Measurements from ENCODE around the gene DGKI.

The DGKI gene

DNA sequence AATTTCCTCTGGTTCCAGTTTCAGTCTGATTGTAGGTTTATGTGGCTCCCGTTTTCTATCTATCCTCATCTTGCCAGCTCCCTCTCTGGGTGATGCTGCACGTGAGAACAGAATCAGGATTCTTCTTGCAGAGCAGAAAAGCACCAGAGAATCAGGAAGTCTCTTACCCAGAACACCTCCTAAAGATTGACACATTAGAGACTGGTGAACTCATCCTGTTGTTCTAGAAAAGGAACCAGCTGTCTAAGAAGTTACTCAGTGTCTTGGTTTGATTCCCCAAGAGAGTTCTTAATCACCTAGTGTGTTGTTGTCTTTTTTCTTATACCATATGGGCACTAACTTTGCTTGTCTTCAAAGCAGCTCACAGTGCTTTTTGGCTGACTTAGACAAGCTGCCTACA lies 152.4 kb downstream of the DGKI start:
- no peaks in the 10 kb centered on the region for H3K4me1 ChIP-seq (ENCODE audit: control extremely low read depth in 1 of 4, control insufficient read depth in 4 of 4, insufficient read depth in 4 of 4, low read length in 3 of 4)
- H3K4me3 ChIP-seq (ENCODE audit: control insufficient read depth in 1 of 7, extremely low read depth in 1 of 7, insufficient read depth in 4 of 7, low read depth in 2 of 7, low read length in 6 of 7) = no peak overlapping the region
- DNase-seq = no peak
- WGBS (ENCODE audit: insufficient coverage) = 100% methylated on average over 2 of the region's 2 CpGs
- no peaks in the 10 kb centered on the region for H3K36me3 ChIP-seq (ENCODE audit: control insufficient read depth in 4 of 4, insufficient read depth in 4 of 4, low read length in 3 of 4)
- no peak overlapping the region for H3K27ac ChIP-seq (ENCODE audit: insufficient read depth in 1 of 2, low read depth in 1 of 2, low read length in 2 of 2, poor library complexity in 1 of 2, severe bottlenecking in 2 of 2)
- ChIA-PET CTCF (no interaction called here), POLR2A (no interaction called here)
- no peaks in the 10 kb centered on the region for H3K9me3 ChIP-seq (ENCODE audit: control extremely low read depth in 1 of 5, control insufficient read depth in 4 of 5, insufficient read depth in 2 of 5, low read depth in 1 of 5, low read length in 4 of 5)
- H3K27me3 ChIP-seq (replicated peaks in 2 of 5; ENCODE audit: control insufficient read depth in 4 of 5, insufficient read depth in 5 of 5, low read length in 4 of 5) = peaks cover 0 to 2% (median 0%) of the 10 kb centered on the region in 5 experiments

DNA sequence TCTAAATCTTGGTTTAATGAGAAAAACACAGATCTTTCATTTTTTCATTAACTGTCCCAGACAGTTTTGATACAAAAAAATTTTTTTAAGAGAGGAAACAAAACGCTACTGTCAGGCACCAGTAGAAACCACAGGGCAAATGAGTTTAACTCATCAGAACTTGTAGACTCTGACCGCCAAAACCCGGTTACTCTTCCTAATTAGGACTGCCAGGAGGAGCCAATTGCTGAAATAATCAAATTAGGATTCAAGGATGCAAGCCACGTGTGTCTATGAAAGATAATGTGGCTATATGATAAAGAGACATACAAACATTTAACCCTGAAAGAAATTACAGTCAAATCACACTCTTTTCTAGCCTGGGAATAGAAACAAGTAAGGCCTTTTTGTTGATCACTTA lies 154.4 kb downstream of the DGKI start:
- ChIA-PET POLR2A (no interaction called here), CTCF (no interaction called here)
- DNase-seq = no peak
- Histone ChIP-seq H3K36me3 (ENCODE audit: control insufficient read depth in 4 of 4, insufficient read depth in 4 of 4, low read length in 3 of 4) (no peaks in the 10 kb centered on the region), H3K27ac (ENCODE audit: insufficient read depth in 1 of 2, low read depth in 1 of 2, low read length in 2 of 2, poor library complexity in 1 of 2, severe bottlenecking in 2 of 2) (no peak overlapping the region), H3K4me1 (ENCODE audit: control extremely low read depth in 1 of 4, control insufficient read depth in 4 of 4, insufficient read depth in 4 of 4, low read length in 3 of 4) (no peaks in the 10 kb centered on the region), H3K27me3 (replicated peaks in 2 of 5; ENCODE audit: control insufficient read depth in 4 of 5, insufficient read depth in 5 of 5, low read length in 4 of 5) (peaks cover 0 to 2% (median 0%) of the 10 kb centered on the region in 5 experiments), H3K9me3 (ENCODE audit: control extremely low read depth in 1 of 5, control insufficient read depth in 4 of 5, insufficient read depth in 2 of 5, low read depth in 1 of 5, low read length in 4 of 5) (no peaks in the 10 kb centered on the region), H3K4me3 (ENCODE audit: control insufficient read depth in 1 of 7, extremely low read depth in 1 of 7, insufficient read depth in 4 of 7, low read depth in 2 of 7, low read length in 6 of 7) (no peak overlapping the region)
- 97% methylated on average over 3 of the region's 4 CpGs for WGBS (ENCODE audit: insufficient coverage)

DNA sequence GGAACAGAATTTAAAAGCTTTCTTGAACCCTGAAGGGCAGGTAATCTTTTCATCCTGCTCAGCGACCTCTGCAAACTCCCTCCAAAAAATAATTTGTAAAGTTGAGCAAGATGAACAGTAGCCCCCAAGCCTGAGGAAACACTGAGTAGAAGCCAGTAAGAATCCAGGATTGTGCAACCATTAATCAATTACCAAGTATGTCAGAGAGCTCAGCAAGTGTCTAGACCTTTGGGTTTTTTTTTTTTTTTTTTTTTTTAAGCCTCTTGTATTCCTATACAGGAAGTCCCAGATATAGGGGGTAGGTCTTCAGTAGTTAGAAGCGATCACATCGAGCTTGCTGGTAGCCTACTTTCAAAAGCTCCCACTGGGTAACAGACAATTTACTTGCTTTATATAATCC lies 155.2 kb downstream of the DGKI start:
- CTCF ChIA-PET = no interaction called here
- POLR2A ChIA-PET = no interaction called here
- peaks cover 0 to 5% (median 2%) of the 10 kb centered on the region in 5 experiments for H3K27me3 ChIP-seq (replicated peaks in 2 of 5; ENCODE audit: control insufficient read depth in 4 of 5, insufficient read depth in 5 of 5, low read length in 4 of 5)
- H3K36me3 ChIP-seq (ENCODE audit: control insufficient read depth in 4 of 4, insufficient read depth in 4 of 4, low read length in 3 of 4) = no peaks in the 10 kb centered on the region
- H3K9me3 ChIP-seq (ENCODE audit: control extremely low read depth in 1 of 5, control insufficient read depth in 4 of 5, insufficient read depth in 2 of 5, low read depth in 1 of 5, low read length in 4 of 5) = no peaks in the 10 kb centered on the region
- no peaks in the 10 kb centered on the region for H3K4me1 ChIP-seq (ENCODE audit: control extremely low read depth in 1 of 4, control insufficient read depth in 4 of 4, insufficient read depth in 4 of 4, low read length in 3 of 4)
- 100% methylated on average over 1 of the region's 3 CpGs for WGBS (ENCODE audit: insufficient coverage)
- H3K4me3 ChIP-seq (ENCODE audit: control insufficient read depth in 1 of 7, extremely low read depth in 1 of 7, insufficient read depth in 4 of 7, low read depth in 2 of 7, low read length in 6 of 7) = no peak overlapping the region
- no peak overlapping the region for H3K27ac ChIP-seq (ENCODE audit: insufficient read depth in 1 of 2, low read depth in 1 of 2, low read length in 2 of 2, poor library complexity in 1 of 2, severe bottlenecking in 2 of 2)
- no peak for DNase-seq

DNA sequence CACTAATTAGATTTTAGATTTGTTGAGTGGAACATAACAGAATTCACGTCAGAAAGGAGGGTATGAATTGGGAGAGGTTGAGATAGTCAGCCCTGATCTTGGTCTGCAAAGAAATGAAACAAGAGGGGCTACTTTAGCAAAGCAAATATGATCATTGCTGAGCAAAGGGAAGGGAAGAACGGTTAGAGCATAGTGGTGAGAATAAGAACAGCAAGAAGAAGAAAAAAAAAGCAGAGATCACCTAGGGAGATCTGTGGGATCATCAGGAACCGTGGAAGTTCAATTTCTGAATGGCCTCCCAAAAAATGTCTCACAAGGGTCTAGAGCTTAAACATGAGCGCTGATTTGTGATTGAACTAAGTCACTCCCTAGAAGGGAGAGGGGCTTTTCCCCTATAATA lies 156.1 kb downstream of the DGKI start:
- no peaks in the 10 kb centered on the region for H3K36me3 ChIP-seq (ENCODE audit: control insufficient read depth in 4 of 4, insufficient read depth in 4 of 4, low read length in 3 of 4)
- H3K9me3 ChIP-seq (ENCODE audit: control extremely low read depth in 1 of 5, control insufficient read depth in 4 of 5, insufficient read depth in 2 of 5, low read depth in 1 of 5, low read length in 4 of 5) = no peaks in the 10 kb centered on the region
- ChIA-PET CTCF (no interaction called here), POLR2A (no interaction called here)
- DNase-seq = no peak
- H3K27me3 ChIP-seq (replicated peaks in 2 of 5; ENCODE audit: control insufficient read depth in 4 of 5, insufficient read depth in 5 of 5, low read length in 4 of 5) = peaks cover 0 to 7% (median 4%) of the 10 kb centered on the region in 5 experiments
- 96% methylated on average over 4 of the region's 4 CpGs for WGBS (ENCODE audit: insufficient coverage)
- H3K27ac ChIP-seq (ENCODE audit: insufficient read depth in 1 of 2, low read depth in 1 of 2, low read length in 2 of 2, poor library complexity in 1 of 2, severe bottlenecking in 2 of 2) = no peak overlapping the region
- H3K4me3 ChIP-seq (ENCODE audit: control insufficient read depth in 1 of 7, extremely low read depth in 1 of 7, insufficient read depth in 4 of 7, low read depth in 2 of 7, low read length in 6 of 7) = no peak overlapping the region
- no peaks in the 10 kb centered on the region for H3K4me1 ChIP-seq (ENCODE audit: control extremely low read depth in 1 of 4, control insufficient read depth in 4 of 4, insufficient read depth in 4 of 4, low read length in 3 of 4)

DNA sequence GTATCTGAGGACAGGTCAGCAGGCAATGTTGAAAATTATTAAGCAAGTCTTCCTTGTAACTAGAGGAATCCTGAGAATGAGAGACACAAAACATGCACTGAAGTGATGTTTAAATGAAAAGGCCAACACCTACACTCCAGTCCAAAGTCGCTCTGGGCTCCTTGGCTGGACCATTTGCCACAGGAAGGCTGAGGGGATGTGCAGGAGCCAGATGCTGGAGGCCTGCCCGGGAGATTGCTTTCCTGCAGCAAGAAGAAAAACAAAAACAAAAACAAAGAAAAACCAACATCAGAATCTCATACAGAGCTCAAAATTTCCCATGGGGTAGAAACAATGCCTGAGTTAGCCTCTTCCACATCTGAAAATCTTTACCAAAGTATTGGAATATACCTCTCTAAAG lies 157.0 kb downstream of the DGKI start:
- CTCF ChIA-PET = no interaction called here

DNA sequence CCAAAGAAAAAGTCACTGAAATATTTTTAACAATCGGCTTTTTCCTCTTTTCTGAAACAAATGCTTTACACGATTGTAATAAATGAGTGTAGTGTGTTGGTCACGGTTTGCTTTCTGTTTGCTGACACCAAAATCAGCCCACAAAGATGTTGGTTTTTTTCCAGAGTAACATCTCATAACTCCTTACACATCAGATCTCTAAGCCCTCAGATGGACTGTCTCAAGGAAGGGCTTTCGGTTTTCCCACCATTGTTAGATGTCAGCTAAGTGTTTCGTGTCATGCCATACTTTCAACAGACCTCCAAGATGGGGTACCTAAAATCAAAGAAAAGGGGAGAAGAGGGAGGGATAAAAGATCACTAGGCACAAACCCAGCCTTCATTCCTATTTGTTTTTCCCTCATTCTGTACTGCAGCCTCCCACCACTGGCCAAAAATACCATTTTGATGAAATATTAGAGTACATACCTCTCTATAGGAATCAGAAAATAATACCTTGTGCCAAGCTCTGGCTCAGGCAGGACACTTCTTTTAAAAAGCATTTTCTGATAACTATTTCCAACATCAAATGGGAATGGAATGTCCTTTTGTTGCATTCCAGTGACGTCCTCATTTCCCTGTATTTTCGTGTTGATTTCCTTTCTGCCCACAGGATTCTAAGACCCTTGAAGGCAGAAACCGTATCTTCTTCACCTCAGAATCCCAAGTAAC lies 159.1 kb downstream of the DGKI start:
- no peaks in the 10 kb centered on the region for H3K9me3 ChIP-seq (ENCODE audit: control extremely low read depth in 1 of 5, control insufficient read depth in 4 of 5, insufficient read depth in 2 of 5, low read depth in 1 of 5, low read length in 4 of 5)
- no peak for DNase-seq
- H3K27me3 ChIP-seq (replicated peaks in 2 of 5; ENCODE audit: control insufficient read depth in 4 of 5, insufficient read depth in 5 of 5, low read length in 4 of 5) = peaks cover 0 to 7% (median 4%) of the 10 kb centered on the region in 5 experiments
- ChIA-PET CTCF (no interaction called here), POLR2A (no interaction called here)
- H3K36me3 ChIP-seq (ENCODE audit: control insufficient read depth in 4 of 4, insufficient read depth in 4 of 4, low read length in 3 of 4) = no peaks in the 10 kb centered on the region
- H3K27ac ChIP-seq (ENCODE audit: insufficient read depth in 1 of 2, low read depth in 1 of 2, low read length in 2 of 2, poor library complexity in 1 of 2, severe bottlenecking in 2 of 2) = no peak overlapping the region
- no peaks in the 10 kb centered on the region for H3K4me1 ChIP-seq (ENCODE audit: control extremely low read depth in 1 of 4, control insufficient read depth in 4 of 4, insufficient read depth in 4 of 4, low read length in 3 of 4)
- no peak overlapping the region for H3K4me3 ChIP-seq (ENCODE audit: control insufficient read depth in 1 of 7, extremely low read depth in 1 of 7, insufficient read depth in 4 of 7, low read depth in 2 of 7, low read length in 6 of 7)
- WGBS (ENCODE audit: insufficient coverage) = 96% methylated on average over 4 of the region's 8 CpGs

More for the DNA sequence above, 157.0 kb downstream of the DGKI start:
- Histone ChIP-seq H3K27me3 (replicated peaks in 2 of 5; ENCODE audit: control insufficient read depth in 4 of 5, insufficient read depth in 5 of 5, low read length in 4 of 5) (peaks cover 0 to 7% (median 4%) of the 10 kb centered on the region in 5 experiments), H3K9me3 (ENCODE audit: control extremely low read depth in 1 of 5, control insufficient read depth in 4 of 5, insufficient read depth in 2 of 5, low read depth in 1 of 5, low read length in 4 of 5) (no peaks in the 10 kb centered on the region), H3K4me1 (ENCODE audit: control extremely low read depth in 1 of 4, control insufficient read depth in 4 of 4, insufficient read depth in 4 of 4, low read length in 3 of 4) (no peaks in the 10 kb centered on the region), H3K36me3 (ENCODE audit: control insufficient read depth in 4 of 4, insufficient read depth in 4 of 4, low read length in 3 of 4) (no peaks in the 10 kb centered on the region), H3K4me3 (ENCODE audit: control insufficient read depth in 1 of 7, extremely low read depth in 1 of 7, insufficient read depth in 4 of 7, low read depth in 2 of 7, low read length in 6 of 7) (no peak overlapping the region), H3K27ac (ENCODE audit: insufficient read depth in 1 of 2, low read depth in 1 of 2, low read length in 2 of 2, poor library complexity in 1 of 2, severe bottlenecking in 2 of 2) (no peak overlapping the region)
- POLR2A ChIA-PET = no interaction called here
- no peak for DNase-seq
- 93% methylated on average over 2 of the region's 2 CpGs for WGBS (ENCODE audit: insufficient coverage)

DNA sequence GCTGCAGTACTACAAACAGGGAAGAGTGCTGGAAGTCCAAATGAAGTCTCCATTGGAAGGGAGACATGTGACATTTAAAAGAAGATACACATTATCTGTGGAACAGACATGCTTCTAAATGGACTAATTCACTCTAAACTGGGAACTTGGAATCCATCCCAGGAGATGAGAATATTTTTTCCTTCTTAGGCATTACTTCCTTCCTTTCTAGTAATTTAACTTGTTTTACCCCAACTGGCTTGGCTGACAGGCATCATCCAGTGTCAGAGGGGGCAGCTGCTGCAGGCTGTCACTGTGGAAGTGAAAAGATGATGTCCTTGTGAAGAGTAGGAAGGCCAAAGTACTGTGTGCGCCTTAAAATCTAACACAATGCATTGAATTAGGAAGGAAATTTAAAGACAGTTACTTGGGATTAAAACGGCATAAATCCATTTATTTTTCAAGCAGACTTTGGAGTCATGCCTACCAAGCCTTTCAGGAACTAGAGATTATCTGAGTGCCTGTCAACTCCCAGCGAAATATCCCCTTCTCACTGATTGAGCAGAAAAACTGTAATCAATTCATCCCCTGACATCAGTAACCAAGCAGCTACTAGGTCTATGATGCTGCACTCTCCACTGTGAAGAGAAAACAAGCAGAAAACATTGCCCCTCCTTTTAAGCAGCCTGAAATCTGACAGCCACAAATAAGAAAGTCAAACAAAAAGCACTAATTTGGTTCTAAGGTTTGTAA lies 161.2 kb downstream of the DGKI start:
- CTCF ChIA-PET = no interaction called here
- WGBS (ENCODE audit: insufficient coverage) = 90% methylated on average over 2 of the region's 3 CpGs
- POLR2A ChIA-PET = no interaction called here
- Histone ChIP-seq H3K4me1 (ENCODE audit: control extremely low read depth in 1 of 4, control insufficient read depth in 4 of 4, insufficient read depth in 4 of 4, low read length in 3 of 4) (no peaks in the 10 kb centered on the region), H3K36me3 (ENCODE audit: control insufficient read depth in 4 of 4, insufficient read depth in 4 of 4, low read length in 3 of 4) (no peaks in the 10 kb centered on the region), H3K9me3 (ENCODE audit: control extremely low read depth in 1 of 5, control insufficient read depth in 4 of 5, insufficient read depth in 2 of 5, low read depth in 1 of 5, low read length in 4 of 5) (no peaks in the 10 kb centered on the region), H3K27ac (ENCODE audit: insufficient read depth in 1 of 2, low read depth in 1 of 2, low read length in 2 of 2, poor library complexity in 1 of 2, severe bottlenecking in 2 of 2) (no peak overlapping the region), H3K27me3 (replicated peaks in 2 of 5; ENCODE audit: control insufficient read depth in 4 of 5, insufficient read depth in 5 of 5, low read length in 4 of 5) (peaks cover 0 to 7% (median 4%) of the 10 kb centered on the region in 5 experiments), H3K4me3 (ENCODE audit: control insufficient read depth in 1 of 7, extremely low read depth in 1 of 7, insufficient read depth in 4 of 7, low read depth in 2 of 7, low read length in 6 of 7) (no peak overlapping the region)
- no peak for DNase-seq

All from common myeloid progenitor, CD34-positive (primary cell).